Airway epithelial cell (primary cell): ENCODE data around the gene FAM168B. TPM values are rescaled to one million over a fixed set of nuclear protein-coding genes. Genes with fewer than 3 reads are reported as not detected.

Source experiments
- total RNA-seq: library from RNA; depleted of rRNA; stranded (reverse); fragments of >200 nt; gene quantifications from 2 replicates; pipeline ENCODE4 v1.2.3, GENCODE V29; 2015

The FAM168B gene, protein sequence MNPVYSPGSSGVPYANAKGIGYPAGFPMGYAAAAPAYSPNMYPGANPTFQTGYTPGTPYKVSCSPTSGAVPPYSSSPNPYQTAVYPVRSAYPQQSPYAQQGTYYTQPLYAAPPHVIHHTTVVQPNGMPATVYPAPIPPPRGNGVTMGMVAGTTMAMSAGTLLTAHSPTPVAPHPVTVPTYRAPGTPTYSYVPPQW
- total RNA-seq, result 85.1 and 95.7 TPM in 2 replicates

DNA sequence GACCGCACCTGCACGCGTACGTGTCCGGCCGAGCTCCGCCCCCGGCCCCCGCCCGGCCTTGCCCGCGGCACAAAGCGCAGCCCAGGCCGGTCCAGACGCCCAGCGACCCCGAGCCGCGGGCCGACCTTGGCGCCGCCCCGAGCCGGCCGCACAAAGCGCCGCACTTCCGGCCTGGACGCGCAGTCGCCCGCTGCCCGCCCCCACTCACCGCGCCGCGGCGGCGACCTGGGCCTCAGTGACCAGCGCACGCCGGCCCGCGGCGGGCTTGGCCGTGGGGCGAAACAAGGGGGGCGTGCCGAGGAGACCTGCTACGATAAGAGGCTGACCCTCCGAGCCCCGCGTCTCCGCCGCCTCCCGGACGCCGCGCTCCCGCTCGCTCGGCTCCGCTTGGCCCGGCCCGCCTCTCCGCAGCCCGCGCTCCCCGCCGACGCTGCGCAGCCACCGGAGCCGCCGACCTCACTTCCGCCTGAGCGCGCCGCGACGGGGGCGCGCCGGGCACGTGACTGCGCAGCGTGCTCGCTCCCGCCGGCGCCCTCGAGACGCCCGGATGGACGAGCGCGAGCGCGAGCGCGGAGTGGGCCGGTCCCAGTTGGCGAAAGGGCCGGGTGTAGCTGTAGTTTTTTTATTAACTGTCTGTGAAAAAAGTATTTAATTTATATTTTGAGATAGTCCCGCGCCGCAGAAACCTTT lies at the start of gene FAM168B:
FAM168B (minus strand) TSS at position 455 of the 690 bp plus-strand sequence. CDS start 10,814 bp downstream, outside the sequence.

DNA sequence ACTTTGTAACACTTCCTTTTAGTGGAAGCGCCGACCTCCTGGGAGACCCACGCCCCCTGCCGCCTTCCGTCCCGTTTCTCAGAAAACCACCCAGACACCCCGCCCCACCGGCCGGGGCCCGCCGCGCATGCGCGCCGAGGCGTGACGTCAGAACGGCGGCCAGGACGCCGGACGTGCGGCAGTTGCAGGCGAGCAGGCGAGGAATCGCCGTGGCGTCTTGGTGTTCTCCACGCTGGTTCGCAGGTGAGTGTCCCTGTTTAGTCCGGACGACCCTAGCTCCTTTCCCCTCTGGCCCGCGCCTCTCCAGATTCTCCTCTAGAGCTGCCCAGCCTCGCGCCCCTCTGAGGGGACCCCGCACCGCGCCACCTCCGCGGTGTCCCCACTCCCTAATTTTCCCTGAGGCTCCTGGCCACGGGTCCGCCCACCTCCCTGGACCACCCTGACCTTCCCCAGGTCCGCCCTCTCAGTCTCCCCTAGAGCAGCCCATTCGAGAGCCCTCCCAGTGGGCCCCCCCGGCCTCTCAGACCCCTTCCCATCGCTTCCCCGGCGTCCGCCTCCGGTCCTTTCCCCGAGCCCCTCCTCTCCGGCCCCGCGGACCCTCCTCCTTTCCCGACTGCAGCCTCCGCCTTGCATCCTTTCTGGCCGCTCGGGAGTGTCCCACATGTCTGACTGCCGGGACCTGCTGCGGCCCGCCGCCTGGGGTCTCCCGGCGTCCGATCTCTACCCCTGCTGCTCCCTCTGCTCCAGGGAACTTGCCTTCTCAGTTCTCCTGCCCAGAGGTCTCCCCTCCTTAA lies 12.1 kb upstream of the FAM168B start, which contains the start of gene PLEKHB2:
PLEKHB2 (plus strand) TSS at position 181 of the 794 bp plus-strand sequence. CDS start 15,606 bp downstream, outside the sequence.

Other genes starting within 250 kb of the FAM168B start
- 68.9 and 97.8 TPM in 2 replicates for gene PLEKHB2, start 11.9 kb upstream of the FAM168B start, total RNA-seq
- not detected in 2 replicates for gene POTEE, start 116.1 kb upstream of the FAM168B start, total RNA-seq